Neural crest cell (in vitro differentiated cells): Measurements from ENCODE around the gene LIF. TPM values are rescaled to one million over a fixed set of nuclear protein-coding genes. Genes with fewer than 3 reads are reported as not detected.
"Not testable (repeated sequence)": the region's sequence is repeated elsewhere in the genome, so short reads cannot be mapped to it uniquely, and the experiment has no call there.

Source experiments
- DNase-seq: peaks from one replicate; pipeline ENCODE4 v3.0.0; 2021; ENCODE audit warnings: low read depth, mixed read lengths, low spot score
- H3K27ac Mint-ChIP-seq: one replicate; pipeline ENCODE4 v1.8.0; 2021; ENCODE audit warnings: mild to moderate bottlenecking, mixed read lengths; ENCODE audit not compliant: unreplicated experiment
- H3K27me3 Mint-ChIP-seq: 2 replicates; pipeline ENCODE4 v1.8.0; 2021; ENCODE audit warnings: low read depth, mild to moderate bottlenecking, mixed read lengths
- H3K36me3 Mint-ChIP-seq: 2 replicates; pipeline ENCODE4 v1.8.0; 2021; ENCODE audit warnings: low read depth, mild to moderate bottlenecking, mixed read lengths
- H3K4me1 Mint-ChIP-seq: 2 replicates; pipeline ENCODE4 v1.8.0; 2021; ENCODE audit warnings: mixed read lengths
- H3K4me3 Mint-ChIP-seq: one replicate; pipeline ENCODE4 v1.8.0; 2021; ENCODE audit warnings: mild to moderate bottlenecking, mixed read lengths
- H3K9me3 Mint-ChIP-seq: 2 replicates; pipeline ENCODE4 v1.8.0; 2021; ENCODE audit warnings: mixed read lengths
- total RNA-seq: library from RNA; stranded (reverse); gene quantifications from 2 replicates; pipeline ENCODE4 v1.2.1, GENCODE V29; 2021
- TF ChIP-seq, protein P1 (sequence below): fragments of 200-600 bp; sonication (generic); conservative IDR thresholded peaks from 2 replicates; pipeline ENCODE4 v1.5.0; 2021; ENCODE audit warnings: antibody characterized with exemption, mild to moderate bottlenecking

LIF gene
- total RNA-seq, 1 donor from 2014 or later, result 1.1 TPM

DNA sequence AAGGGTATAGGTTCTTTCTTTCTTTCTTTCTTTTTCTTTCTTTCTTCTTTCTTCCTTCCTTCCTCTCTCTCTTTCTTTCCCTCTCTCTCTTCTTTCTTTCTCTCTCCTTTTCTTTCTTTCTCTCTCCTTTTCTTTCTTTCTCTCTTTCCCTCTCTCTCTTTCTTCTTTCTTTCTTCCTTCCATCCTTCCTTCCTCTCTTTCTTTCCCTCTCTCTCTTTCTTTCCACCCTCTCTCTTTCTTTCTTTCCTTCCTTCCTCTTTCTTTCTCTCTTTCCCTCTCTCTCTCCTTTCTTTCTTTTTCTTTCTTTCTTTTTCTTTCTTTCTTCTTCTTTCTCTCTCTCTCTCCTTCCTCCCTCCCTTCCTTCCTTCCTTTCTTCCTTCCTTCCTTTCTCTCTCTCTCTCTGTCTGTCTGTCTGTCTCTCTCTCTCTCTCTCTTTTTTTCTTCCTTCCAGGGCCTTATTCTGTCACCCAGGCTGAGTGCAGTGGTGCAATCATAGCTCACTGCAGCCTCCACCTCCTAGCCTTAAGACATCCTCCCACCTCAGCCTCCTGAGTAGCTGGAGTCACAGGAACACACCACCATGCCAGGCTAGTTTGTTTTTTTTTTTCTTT lies 26.8 kb downstream of the LIF start:
- DNase-seq, result no peak
- no peaks in the 10 kb centered on the region for H3K36me3 Mint-ChIP-seq
- H3K4me3 Mint-ChIP-seq, result no peak overlapping the region
- no peak overlapping the region for H3K27ac Mint-ChIP-seq
- peaks cover 3% of the 10 kb centered on the region for H3K27me3 Mint-ChIP-seq
- TF ChIP-seq, protein P1, sequence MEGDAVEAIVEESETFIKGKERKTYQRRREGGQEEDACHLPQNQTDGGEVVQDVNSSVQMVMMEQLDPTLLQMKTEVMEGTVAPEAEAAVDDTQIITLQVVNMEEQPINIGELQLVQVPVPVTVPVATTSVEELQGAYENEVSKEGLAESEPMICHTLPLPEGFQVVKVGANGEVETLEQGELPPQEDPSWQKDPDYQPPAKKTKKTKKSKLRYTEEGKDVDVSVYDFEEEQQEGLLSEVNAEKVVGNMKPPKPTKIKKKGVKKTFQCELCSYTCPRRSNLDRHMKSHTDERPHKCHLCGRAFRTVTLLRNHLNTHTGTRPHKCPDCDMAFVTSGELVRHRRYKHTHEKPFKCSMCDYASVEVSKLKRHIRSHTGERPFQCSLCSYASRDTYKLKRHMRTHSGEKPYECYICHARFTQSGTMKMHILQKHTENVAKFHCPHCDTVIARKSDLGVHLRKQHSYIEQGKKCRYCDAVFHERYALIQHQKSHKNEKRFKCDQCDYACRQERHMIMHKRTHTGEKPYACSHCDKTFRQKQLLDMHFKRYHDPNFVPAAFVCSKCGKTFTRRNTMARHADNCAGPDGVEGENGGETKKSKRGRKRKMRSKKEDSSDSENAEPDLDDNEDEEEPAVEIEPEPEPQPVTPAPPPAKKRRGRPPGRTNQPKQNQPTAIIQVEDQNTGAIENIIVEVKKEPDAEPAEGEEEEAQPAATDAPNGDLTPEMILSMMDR, result no peak
- H3K9me3 Mint-ChIP-seq, result no peaks in the 10 kb centered on the region
- H3K4me1 Mint-ChIP-seq, result no peaks in the 10 kb centered on the region

DNA sequence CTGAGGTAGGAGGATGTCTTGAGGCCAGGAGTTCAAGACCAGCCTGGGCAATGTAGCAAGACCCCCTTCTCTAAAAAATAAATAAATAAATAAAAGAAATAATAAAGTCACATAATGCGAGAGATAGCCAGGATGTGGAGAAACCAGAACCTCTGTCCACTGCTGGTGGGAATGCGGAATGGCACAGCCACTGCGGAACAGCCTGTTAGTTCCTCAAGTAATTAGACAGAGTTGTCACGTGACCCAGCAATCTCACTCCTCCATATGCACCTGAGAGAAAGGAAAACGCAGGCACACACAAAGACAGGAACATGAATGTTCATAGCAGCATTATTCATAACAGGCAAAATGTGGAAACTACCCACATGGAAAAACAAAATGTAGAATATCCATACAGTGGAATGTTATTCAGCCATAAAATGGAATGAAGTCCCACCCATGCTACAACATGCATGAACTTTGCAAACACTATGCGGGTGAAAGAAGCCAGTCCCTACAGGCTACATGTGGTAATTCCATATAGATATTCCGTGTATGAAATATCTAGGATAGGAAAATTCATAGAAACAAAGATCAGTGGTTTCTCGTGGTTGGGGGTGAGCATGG lies 27.4 kb downstream of the LIF start:
- no peaks in the 10 kb centered on the region for H3K36me3 Mint-ChIP-seq
- no peak for DNase-seq
- no peaks in the 10 kb centered on the region for H3K9me3 Mint-ChIP-seq
- H3K27ac Mint-ChIP-seq, result no peak overlapping the region
- H3K27me3 Mint-ChIP-seq, result peaks cover 3% of the 10 kb centered on the region
- no peak overlapping the region for H3K4me3 Mint-ChIP-seq
- no peaks in the 10 kb centered on the region for H3K4me1 Mint-ChIP-seq
- TF ChIP-seq, protein P1, result peak; percentile 28

DNA sequence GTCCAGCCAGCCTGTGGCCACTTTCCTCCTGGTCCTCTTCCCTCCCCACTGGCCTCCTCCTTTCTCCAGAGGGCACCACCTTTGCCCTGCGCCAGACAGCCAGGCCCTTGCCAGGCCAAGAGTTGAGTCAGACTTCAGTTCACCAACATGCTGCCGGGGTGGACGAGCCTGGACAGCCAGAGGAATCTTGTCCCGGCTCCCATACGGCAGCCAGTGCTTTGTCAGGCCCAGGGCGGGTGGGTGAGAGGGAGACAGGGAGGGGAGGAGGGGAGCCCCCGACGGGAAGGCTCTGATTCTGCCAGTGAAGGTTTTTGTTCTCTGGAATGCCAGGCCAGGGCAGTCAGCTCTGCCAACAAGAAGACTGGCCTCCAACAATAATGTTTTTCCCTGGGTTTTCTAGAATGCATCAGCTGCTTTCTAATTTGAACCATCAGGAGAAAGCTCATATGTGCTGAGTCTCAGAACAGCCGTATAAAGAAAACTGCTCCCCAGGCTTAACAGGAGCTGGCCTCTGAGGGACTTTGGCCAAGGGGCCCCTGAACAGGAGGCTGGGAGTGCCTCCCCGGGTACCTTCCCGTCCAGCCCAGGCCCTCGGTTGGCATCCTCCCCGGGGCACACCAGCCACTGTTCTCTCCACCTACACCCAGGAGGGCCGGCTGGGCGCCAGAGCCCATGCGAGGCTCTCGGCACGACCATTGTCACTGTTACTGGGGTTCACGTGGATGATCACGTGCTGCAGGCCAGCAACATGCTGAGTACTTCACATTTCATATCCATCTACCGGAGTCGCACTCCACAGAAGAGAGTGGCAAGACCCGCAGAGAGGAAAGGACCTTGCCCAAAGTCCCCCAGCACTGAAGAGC lies 28.6 kb downstream of the LIF start:
- Mint-ChIP-seq H3K36me3 (no peaks in the 10 kb centered on the region), H3K9me3 (no peaks in the 10 kb centered on the region), H3K4me1 (no peaks in the 10 kb centered on the region), H3K4me3 (no peak overlapping the region), H3K27ac (no peak overlapping the region), H3K27me3 (peaks cover 3% of the 10 kb centered on the region)
- no peak for DNase-seq
- TF ChIP-seq, protein P1, result no peak

DNA sequence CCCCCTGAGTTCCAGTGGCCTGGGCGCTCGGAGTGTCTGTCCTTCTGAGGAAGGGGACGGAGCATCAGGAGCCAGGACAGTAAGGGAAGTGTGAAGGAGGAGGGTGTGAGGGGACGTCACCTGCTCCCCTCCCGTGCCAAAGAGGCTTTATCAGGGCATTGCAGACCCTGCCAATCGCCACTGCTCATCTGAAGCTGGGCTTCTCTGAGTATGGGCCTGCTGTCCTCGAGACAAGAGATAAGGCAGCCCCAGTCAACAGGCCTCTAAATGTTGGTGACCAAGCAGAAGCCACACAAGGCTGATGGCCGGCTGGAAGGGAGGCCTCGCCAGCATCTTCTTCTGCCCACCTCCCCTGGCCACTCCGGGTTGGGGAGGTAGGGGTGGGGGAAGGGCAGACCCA lies 29.8 kb downstream of the LIF start:
- DNase-seq, result no peak
- peaks cover 3% of the 10 kb centered on the region for H3K27me3 Mint-ChIP-seq
- H3K4me1 Mint-ChIP-seq, result peaks cover 5% of the 10 kb centered on the region
- no peak overlapping the region for H3K4me3 Mint-ChIP-seq
- no peaks in the 10 kb centered on the region for H3K9me3 Mint-ChIP-seq
- TF ChIP-seq, protein P1, result no peak
- no peak overlapping the region for H3K27ac Mint-ChIP-seq
- H3K36me3 Mint-ChIP-seq, result no peaks in the 10 kb centered on the region

DNA sequence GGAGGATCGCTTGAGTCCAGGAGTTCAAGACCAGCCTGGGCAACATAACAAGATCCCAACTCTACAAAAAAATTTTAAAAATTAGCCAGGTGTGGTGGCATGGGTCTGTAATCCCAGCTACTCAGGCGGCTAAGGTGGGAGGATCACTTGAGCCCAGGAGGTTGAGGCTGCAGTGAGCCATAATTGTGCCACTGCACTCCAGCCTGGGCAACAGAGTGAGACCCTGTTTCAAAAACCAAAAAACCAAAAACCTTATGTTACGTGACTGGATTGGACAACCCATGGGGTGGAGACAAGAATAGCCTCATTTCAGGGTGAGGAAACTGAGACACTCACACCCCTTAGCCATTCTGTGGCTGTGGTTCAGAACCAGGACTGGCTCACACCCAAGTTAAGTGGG lies 30.3 kb downstream of the LIF start:
- not testable (repeated sequence) for H3K4me1 Mint-ChIP-seq, H3K27me3 Mint-ChIP-seq, H3K4me3 Mint-ChIP-seq, DNase-seq, H3K9me3 Mint-ChIP-seq, H3K36me3 Mint-ChIP-seq, H3K27ac Mint-ChIP-seq
